Measurements from ENCODE around the gene CAMKK1.
"Not testable (repeated sequence)": the region's sequence is repeated elsewhere in the genome, so short reads cannot be mapped to it uniquely, and the experiment has no call there.

The CAMKK1 gene

GRCh38 chr17:3848229-3848835 is 44.5 kb downstream of the CAMKK1 start:
- DNase-seq (ENCODE audit: extremely low read depth in 1 of 2, low read depth in 1 of 2), result no peak

DNA sequence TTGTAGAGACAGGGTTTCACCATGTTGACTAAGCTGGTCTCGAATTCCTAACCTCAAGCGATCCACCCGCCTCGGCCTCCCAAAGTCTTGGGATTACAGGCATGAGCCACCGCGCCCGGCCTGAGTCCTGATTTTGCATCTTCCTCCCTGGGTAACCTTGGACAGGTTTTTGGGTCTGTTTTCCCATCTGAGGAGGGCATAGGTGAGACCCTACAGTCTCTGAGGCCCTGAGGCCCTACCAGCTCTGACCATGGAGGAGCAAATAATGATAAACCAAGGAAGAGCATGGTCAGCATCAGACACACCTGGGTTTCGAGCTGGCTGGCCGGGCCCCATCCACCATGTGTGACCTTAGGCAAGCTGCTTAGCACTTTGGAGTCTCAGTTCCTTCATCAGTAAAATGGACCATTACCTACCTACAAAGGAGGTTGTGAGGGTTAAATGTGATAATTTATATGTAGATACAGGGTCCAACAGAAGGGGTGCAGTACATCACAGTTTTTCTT is 45.6 kb downstream of the CAMKK1 start:
- no peak for DNase-seq (ENCODE audit: extremely low read depth in 1 of 2, low read depth in 1 of 2)

DNA sequence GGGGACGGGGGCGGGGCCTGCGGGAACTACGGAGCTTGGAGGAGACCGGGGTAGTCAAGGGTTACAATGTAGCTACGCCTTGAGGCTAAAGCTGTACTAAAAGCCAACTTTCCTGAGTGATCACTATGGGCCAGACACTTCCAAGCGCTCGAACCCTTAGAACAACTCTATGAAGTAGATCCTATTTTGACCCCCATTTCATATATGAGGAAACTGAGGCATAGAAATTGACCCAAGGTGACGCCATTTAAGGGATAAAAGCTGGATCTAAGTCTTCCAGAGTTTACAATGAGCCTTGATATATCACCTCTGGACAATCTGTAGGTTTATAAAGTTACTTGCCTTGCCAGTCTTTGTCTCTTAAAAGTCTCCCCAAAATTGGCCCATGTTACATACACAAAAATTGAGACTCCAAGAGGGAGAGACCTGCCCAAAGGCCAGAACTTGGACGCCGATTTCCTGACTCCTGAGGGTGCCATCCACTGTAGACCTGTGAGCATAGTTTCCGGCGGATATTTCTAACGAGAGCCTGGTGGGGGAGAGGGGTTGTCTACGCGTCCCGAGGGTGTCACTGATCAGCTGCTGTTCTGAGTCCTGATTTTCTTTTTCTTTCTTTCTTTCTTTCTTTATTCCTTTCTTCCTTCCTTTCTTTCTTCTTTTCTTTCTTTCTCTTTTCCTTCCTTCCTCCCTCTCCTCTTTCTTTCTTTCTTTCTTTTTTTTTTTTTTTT is 46.3 kb downstream of the CAMKK1 start:
- no peak for DNase-seq (ENCODE audit: extremely low read depth in 1 of 2, low read depth in 1 of 2)

DNA sequence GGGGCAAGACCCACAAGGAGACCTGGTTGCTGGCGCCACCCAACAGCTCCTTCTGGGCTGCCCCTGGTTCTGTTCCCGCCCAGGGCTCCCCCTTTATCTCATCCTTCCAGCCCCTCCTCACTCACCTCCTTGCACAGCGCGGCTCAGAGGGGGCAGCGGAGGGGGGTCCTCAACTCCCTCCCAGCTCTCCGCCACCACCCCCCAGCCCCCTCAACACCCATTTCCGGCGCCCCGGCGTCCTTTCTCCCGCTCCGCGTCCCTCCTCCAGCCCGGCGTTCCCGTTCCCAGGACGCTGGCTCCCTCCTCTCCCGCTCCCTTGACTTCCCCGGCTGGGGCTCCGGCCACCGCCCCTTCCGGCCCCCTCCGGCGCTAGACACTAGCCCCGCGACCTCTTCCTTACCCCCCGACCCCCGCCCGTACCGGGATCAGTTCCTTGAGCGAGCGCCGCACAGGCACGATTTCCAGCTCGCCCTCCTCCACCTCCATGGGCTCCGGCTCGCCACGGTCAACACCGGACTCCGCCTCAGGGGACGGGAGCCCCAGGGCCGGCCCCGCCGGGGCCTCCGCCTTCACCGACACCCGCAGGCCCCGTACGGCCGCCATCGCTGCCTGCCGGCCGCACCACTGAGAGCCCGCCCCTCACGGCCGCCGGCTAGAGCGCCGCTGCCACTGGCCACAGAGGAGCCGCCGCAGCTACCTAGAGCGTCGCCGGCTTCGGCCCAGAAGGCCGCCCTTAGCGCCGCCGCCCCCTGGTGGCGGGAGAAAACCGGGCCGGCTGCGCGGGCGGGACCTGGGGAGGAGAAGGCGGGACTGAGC is 47.0 kb downstream of the CAMKK1 start, which contains the start of gene NCBP3:
NCBP3 (minus strand) TSS at position 626 of the 816 bp plus-strand sequence; CDS start at position 603, 23 bp downstream.
- peak; percentile 67 to 88 for DNase-seq (ENCODE audit: extremely low read depth in 1 of 2, low read depth in 1 of 2)

DNA sequence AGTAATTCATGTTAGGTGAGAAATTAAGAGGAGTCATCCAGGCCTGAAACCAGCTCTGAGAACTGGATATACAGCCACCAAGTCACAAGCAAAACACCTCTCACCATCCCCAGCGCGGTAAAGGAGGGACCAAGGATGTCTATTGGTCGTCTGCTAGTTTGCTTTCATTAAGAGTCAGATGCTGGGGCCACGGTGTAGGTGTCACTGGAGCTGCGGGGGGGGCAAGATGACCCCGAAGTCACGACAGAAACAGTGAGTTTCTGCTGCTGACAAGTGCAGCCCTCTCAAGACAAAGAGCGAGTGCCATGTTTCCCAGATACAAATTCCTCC is 47.6 kb downstream of the CAMKK1 start:
- DNase-seq (ENCODE audit: extremely low read depth in 1 of 2, low read depth in 1 of 2), result peak in 1 of 2 donors; percentile 5

- DNase-seq (ENCODE audit: extremely low read depth in 1 of 2, low read depth in 1 of 2), result not testable (repeated sequence)
These were observed 48.3 kb downstream of the CAMKK1 start for GRCh38 chr17:3844556-3844955.

- DNase-seq (ENCODE audit: extremely low read depth in 1 of 2, low read depth in 1 of 2), result peak; percentile 11 to 29
These were observed 48.8 kb downstream of the CAMKK1 start for GRCh38 chr17:3843935-3844516.

GRCh38 chr17:3838206-3838605 is 54.6 kb downstream of the CAMKK1 start:
- no peak for DNase-seq (ENCODE audit: extremely low read depth in 1 of 2, low read depth in 1 of 2)

GRCh38 chr17:3836551-3836950 is 56.3 kb downstream of the CAMKK1 start:
- DNase-seq (ENCODE audit: extremely low read depth in 1 of 2, low read depth in 1 of 2), result no peak

GRCh38 chr17:3835410-3836229 is 57.2 kb downstream of the CAMKK1 start:
- no peak for DNase-seq (ENCODE audit: extremely low read depth in 1 of 2, low read depth in 1 of 2)

- no peak for DNase-seq (ENCODE audit: extremely low read depth in 1 of 2, low read depth in 1 of 2)
These were observed 58.0 kb downstream of the CAMKK1 start for GRCh38 chr17:3834811-3835210.

- no peak for DNase-seq (ENCODE audit: extremely low read depth in 1 of 2, low read depth in 1 of 2)
These were observed 64.0 kb downstream of the CAMKK1 start for GRCh38 chr17:3828852-3829232.

DNA sequence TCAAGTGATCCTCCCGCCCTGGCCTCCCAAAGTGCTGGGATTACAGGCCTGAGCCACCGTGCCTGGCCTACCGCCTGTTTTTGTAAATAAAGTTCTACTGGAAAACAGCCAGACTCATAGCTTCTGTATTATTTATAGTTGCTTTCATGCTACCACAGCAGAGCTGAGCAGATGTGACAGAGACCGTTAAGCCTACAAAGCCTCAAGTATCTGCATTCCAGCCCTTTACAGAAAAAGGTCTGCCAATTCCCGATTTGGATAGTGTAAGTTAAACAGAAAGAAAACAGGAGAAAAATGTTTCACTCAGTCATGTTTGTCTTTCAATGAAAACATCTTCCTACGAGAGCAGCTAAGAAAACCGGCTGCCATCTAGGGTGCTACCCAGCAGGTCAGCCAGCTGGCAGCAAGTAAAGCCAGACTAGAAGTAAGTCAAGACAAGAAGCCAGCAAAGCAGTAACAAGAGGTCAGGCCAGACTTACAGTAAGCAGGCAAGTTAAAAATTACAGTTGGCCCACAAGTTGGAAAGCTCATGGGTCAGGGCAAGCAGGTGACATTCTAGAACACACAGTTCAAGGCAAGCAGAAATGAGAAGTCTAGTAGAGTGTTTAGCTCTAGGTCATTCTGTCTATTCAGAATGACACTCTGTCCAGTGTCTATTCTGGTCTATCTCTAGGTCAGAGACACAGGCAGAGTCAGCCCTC is 64.6 kb downstream of the CAMKK1 start:
- DNase-seq (ENCODE audit: extremely low read depth in 1 of 2, low read depth in 1 of 2), result no peak

- peak; percentile 43 to 55 for DNase-seq (ENCODE audit: extremely low read depth in 1 of 2, low read depth in 1 of 2)
These were observed 65.6 kb downstream of the CAMKK1 start for GRCh38 chr17:3827124-3827773.

- DNase-seq (ENCODE audit: extremely low read depth in 1 of 2, low read depth in 1 of 2), result no peak
These were observed 66.7 kb downstream of the CAMKK1 start for GRCh38 chr17:3826191-3826590.

DNA sequence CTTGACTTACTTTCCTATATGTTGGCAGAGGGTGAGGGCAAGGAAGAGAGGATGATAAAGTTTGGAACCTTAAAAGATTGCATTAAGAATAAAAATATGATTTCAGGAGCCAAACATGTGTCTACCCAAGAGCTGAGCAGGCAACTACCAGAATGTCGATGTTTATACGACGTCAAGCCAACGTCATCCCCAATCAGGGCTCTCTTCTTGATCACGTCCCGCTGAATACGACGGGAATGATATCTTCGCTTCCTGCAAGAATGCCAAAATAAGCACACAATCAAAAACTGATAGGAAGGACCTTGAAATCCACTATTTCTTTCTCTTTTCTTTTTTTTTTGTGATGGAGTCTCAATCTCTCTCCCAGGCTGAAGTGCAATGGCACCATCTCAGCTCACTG is 71.8 kb downstream of the CAMKK1 start:
- DNase-seq (ENCODE audit: extremely low read depth in 1 of 2, low read depth in 1 of 2), result no peak

GRCh38 chr17:3818786-3819185 is 74.1 kb downstream of the CAMKK1 start:
- DNase-seq (ENCODE audit: extremely low read depth in 1 of 2, low read depth in 1 of 2), result no peak

GRCh38 chr17:3817851-3818605 is 74.8 kb downstream of the CAMKK1 start:
- DNase-seq (ENCODE audit: extremely low read depth in 1 of 2, low read depth in 1 of 2), result no peak

DNA sequence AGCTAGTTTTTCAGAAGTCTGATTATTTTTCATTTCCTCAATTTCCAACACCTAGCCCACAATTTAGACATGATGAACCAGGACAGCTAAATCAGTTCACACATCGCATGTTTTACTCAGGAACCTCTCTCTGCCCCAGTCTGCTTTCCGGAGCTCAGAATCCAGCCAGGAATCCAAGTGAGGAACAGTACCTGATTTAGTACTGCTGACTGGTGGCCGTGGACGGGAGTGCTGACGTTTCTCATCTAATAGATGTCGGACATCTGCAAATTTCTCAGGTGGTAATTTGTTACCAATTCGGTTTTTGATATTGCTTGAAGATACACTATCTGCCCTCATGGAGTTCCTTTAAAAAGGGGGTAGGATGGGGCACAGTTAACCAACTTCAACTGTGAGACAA is 76.9 kb downstream of the CAMKK1 start:
- DNase-seq (ENCODE audit: extremely low read depth in 1 of 2, low read depth in 1 of 2), result no peak
